HG02973 (cell line): ENCODE results near the gene SIK3.

Source experiments
- ATAC-seq: cut with Tn5 transposase; IDR thresholded peaks from one replicate; pipeline ENCODE4 v1.9.1; 2021; ENCODE audit warnings: moderate library complexity; ENCODE audit not compliant: unreplicated experiment

Gene SIK3

DNA sequence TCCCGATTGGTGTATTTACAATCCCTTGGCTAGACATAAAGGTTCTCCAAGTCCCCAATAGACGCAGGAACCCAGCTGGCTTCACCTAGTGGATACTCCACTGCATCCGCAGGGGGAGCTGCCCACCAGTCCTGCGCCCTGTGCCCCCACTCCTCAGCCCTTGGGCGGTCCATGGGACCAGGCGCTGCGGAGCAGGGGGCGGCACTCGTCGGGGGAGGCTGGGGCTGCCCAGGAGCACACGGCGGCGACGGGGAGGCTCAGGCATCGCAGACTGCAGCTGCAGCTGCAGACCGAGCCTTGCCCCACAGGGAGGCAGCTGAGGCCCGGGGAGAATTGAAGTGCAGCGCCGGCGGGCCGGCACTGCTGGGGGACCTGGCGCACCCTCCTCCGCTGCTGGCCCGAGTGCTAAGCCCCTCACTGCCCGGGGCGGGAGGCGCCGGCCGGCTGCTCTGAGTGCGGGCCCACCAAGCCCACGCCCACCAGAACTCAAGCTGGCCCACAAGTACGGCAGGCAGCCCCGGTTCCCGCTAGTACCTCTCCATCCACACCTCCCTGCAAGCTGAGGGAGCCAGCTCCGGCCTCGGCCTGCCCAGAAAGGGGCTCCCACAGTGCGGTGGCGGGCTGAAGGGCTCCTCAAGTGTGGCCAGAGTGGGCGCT, 12.2 kb upstream of the SIK3 start:
- no peak for ATAC-seq

DNA sequence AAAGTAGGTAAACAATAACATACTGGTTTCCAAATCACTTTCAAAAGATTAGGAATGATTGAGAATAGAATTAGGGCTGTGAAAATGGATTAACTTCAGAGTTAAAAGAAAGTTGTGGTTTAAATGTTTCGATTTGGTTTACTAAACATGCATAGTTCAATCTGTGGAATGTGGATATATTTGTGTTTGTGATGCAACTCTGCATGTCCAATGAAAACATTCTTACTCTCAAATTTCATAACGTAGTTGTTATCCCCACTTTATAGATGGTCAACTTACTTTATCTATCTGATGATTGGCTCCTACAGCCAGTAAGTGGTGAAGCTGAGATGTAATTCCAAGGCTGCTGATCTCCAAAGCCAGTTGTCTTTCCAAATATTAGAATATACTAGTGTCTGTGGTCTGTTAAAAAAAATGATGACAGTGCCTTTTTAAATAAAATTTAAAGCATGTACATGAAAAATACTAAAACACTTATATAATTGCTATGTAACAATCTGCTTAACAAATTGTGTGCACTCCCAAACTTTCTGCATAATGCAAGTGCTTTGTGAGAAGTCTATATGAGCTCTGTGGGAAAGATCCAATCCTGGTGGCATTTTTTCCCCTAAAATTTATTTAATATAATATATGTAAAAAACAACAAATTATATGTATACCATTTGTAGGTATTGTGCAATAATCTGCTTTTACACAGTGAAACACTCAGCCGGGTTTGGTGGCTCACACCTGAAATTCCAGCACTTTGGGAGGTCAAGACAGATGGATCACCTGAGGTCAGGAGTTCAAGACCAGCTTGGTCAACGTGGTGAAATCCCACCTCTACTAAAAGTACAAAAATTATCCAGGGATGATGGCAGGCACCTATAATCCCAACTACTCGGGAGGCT, 9.7 kb upstream of the SIK3 start:
- no peak for ATAC-seq

DNA sequence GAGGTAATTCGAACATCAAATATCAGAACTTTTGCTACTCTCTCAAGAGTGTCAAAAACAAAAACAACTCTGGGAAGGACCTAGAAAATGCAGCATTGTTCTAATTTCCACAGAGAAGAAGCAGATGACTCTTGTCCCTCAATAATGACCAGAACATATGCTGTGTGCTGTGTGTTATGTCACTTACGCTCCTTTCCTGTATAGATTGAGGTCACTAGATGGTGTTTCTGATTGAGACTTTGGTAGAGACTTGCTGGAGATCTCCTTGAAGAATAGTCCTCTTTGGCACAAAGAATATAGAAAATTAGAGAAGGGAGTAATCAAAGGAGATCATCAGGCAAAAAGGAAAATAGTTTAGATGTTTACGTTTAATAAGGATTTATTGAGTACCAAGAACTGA, 2.3 kb upstream of the SIK3 start:
- no peak for ATAC-seq

DNA sequence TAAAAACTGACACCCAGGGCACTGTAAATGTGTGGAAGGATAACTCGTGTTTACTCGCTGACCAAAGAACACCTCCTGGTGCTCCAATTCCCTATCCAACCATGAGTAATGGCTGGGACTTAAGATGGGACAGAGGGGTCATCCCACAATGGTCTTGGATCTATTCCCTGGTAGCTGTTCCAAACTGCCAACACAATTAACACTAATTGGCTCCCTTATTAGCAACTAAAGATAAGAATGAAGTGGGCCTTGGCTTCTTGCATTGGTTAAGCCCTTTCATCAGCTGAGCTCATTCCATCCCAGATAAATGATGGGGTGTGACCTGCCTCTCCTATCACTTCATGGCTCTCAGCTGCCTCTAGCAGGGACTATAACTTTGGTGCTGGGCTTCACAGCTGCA, 1.5 kb upstream of the SIK3 start:
- no peak for ATAC-seq

DNA sequence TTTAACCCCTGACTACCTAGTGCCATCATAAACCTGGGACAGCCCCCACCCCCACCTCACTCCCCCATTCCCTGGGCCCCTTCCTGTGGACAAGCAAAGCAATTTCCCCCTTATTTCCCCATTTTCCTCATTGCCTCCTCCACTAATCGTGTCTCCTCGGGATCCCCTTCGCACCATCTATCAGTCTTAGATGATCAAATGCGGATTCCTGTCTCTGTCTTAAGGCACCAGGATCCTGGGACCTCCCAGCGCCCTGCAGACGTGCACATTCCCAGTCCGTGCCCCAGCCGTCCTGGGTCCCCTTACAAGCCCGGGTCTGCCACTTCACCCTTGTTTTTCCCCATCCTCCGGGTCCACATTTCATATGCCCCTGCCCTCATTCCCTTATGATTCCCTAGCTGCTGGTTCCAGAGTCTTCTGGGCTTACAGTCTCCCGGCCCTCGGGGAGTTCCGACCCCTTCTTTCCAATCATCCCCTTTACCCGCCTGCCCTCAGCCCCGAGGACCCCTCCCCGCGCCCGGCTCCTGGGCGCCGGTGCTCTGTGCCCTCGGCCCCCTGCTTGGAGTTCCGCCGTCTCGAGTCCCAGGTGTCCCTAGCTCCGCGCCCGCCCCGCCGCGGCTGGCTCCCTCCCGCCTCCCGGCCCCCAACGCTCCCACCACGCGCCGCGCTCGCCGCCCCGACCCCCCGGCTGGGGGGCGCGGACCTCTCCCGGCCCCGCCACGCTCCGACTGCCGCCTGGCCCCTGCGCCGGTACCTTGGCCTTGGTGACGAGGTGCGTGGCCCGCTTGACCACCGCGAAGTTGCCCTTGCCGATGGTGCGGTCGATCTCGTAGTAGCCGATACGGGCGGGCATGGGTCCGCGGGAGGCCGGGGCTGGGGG, 599 bp downstream of the SIK3 start:
- ATAC-seq, result peak; percentile 8

DNA sequence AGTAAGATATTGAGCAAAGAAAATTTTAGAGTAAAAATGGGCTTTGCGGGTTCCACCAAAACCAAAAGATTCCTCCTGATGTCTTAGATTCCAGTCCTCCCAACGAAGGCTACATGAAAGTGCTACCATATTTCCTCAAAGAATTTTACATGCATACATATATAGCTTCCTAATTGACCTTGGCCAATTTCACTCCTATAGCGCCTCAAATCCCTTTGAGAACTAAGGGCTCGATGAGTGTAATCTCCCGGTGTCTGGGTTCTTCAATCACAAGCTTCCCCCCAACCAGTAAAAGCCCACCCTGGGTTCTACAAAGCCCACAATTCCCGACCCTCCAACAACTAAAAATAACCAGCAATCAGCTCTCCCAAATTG, 1.2 kb downstream of the SIK3 start:
- ATAC-seq, result no peak

DNA sequence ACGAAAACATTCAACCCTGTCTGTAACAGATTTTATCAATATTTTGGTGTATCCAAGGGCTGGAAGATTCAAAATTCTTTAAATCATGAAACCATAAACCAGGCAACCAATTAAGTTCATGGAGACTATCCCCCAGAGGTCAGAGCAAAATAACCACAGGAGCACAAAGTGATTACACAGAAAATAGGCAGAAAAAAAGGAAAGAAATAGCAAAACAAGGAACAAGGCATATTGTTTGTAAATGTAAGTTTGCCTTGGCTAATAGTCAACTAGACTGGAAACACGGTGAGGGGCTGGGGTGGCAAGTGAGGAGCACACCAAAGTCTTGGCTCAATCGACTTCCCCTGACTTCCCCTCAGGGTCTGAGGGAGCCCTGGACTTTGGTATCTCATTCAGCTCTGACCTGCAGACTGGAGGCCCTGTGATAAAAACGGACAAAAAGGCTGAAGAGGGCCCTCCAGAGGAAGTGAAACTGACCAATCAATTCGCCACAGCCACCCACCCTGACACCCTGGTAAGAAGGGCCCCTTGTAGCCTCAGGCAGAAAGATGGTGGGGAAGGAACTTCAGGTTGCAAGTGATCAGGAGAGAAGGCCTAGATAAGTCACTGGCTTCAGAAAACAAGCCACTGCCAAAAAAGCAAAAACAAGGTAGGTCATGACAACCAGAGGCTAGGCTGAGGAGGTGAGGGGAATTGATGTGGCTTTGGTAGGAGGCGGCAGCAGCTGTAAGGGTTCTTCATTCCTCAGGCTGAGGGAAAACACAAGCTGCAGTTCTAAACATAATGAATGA, 1.8 kb downstream of the SIK3 start:
- no peak for ATAC-seq

DNA sequence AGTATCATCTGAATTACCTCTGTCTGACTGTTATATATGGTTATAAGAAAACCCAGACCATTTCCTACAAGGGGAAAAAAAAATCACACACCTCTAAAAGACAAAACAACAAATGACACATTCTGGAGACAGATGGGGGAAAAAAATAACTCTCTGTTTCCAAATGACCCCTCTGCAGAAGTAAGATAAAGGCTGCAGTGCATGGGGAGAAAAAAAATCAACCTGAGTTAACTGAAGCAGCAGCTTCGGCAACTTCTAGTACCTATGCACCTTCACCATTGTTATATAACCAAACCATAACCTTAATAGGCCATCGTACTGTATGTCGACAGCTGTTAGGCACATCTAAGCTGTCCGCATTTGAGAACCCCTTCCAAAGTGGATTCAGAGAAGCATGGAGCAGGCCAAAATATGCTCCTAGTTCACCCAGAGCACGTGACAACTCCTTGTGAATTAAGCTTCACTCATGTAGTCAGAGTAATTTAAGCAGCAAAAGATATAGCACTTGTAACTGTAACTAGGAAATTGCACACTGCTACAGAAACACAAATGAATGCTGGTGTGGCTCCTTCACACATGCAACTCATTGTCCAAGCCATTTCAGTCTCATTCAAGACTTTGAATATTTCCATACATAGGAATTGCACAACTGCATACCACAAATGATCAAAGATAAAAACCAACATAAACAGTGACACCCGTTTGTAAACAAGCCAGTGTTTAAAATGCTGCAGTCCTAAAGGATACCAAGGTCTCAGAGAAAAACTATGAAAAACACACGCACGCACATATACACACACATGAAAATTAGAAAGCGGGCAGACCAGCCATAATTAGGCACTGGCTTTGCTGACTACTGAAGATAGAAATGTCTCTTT, 2.7 kb downstream of the SIK3 start:
- ATAC-seq, result no peak

DNA sequence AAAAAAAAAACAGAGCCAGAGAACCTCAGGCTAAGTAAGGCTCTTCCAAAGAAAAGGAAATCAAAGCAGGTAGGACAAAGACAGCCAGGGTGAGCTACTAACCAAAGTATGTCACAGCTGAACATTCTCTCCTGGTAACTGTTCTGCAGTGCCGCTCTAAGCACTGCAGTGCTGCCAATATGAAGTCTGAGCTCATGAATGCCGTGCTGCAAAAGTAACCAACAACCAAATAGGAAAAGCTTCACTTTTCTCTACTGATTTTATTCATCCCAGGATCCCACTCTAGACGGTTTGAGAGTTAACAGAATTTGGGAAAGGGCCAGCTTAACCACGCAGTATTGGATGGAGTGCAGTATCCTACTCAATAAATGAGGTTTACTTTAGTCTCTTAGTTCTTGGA, 3.5 kb downstream of the SIK3 start:
- no peak for ATAC-seq

DNA sequence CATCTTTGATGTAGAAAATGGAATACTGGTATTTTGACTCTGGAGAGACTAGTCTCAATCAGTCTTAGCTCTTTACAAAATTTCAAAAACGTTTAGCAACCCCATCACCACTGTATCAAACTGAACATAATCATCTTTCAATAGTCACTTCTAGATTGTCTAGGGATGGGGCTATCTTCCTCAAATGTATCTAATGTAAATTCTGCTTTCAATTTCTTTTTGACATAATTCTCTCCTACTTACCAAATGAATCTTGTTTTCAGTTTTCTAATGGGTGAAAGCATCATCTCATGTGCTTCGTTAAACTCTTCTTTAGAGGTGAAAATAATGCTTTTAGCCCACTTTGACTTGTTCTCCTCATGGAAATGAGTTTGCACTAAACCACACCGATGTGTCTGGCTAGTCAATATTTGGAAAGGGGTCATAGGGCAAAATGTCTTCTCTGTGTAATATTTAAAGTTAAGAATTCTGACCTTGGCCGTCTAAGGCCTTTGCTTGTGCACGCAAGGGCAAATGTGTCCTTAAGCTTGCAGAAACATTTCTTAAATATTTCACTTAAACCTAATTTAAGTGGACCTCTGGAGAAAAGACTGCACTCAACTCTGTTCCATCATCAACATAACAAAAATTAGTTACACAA, 5.2 kb downstream of the SIK3 start:
- ATAC-seq, result no peak

DNA sequence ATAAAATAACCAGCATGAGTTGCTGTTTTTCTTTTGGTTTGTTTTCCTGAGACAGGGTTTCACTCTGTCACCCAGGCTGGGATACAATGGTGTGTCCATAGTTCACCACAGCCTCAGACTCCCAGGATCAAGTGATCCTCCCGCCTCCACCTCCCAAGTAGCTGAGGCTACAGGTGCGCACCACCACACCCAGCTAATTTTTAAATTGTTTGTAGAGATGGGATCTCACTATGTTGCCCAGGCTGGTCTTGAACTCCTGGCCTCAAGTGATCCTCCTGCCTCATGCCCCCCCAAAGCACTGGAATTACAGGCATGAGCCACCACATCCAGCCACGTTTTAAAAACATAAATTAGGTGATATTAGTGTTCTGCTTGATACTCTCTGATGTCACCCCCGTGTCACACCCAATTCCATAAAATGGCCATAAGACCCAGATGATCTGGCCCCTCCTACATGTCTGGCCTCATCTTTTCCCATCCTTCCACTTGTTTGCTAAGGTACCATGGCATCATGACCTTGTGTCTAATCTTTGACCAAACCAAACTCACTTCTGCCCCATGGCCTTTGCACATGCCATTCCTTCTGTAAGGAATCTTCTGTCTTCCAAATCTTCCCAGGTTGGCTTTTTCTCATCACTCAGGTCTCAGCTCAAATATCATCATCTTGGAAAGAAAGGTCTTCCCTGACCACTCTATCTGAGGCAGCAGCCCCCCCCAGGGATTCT, 6.3 kb downstream of the SIK3 start:
- no peak for ATAC-seq

DNA sequence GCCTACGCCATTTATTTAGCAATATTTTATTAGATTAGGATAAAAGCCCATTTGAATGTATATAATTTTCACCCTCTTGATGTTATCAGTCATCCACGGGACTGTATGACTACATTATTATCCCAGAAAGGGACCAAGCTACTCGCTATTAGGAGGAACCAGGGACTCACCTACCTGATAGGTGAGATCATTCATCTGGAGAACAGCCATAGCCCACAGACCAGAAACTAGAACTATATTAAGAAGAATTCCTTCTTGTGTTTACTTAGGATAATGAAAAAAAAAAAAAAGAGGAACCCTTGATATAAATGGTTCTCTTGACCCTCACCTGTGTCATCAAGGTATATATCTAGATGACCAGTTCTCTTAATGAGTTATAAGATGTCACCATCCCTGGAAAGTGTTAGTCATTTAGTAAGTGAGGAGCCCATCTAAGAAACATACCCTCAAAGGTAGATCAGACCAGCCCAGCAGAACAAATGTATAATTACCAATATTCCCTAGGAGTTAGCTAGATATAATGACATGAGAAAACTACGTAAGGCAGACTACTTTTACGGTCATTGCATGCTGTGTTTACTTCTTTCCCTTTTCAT, 8.0 kb downstream of the SIK3 start:
- ATAC-seq, result no peak

DNA sequence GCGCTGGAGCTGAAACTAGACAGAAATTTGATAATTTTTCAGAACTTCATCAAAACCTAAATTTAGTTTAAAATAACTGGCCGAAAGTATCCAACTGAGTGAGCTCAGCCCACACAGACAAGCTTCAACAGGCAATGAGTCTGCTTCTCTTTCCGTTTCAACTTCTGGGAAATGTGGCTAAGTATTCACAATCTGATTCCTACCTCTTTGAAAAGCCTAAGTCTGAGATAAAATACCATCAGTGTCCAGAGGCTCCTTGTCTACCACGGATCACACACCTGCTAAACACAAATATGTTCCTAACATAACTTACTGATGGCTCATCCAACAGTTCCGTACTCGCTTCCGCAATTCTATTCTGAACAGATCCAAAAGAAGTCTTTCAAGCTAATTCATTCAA, 8.5 kb downstream of the SIK3 start:
- ATAC-seq, result no peak

DNA sequence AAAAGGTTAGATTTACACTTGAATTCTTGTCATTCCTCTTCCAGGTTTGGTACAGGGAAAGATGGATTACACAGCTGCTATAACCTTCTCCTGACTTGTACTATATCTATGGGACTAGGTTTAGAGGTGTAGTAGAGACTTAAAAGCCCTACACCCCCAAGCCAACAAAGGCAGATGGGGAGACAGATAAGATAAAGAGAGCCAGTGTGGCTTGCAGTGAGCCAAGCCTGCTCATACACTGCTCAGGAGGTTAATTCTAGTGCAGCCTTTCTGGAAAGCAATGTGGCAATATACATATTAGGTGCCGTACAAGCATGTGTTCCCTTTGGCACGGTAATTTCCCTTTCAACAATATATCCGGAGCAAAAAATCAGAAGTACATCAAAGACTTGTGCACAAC, 10.8 kb downstream of the SIK3 start:
- ATAC-seq, result no peak

DNA sequence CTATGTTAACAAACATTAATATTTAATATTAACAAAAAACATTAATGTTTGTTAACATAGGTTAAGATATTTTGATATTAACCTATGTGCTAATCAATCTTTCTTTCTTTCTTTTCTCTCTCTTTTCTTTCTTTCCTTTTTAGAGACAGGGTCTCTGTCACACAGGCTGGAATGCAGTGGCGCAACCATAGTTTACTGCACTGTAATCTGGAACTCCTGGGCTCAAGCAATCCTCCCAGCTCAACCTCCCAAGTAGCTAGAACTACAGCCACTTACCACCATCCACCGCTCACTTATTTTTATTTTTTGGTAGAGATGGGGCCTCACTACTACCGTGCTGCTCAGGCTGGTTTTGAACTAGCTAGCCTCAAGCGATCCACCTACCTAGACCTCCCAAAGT, 13.2 kb downstream of the SIK3 start:
- ATAC-seq, result no peak

DNA sequence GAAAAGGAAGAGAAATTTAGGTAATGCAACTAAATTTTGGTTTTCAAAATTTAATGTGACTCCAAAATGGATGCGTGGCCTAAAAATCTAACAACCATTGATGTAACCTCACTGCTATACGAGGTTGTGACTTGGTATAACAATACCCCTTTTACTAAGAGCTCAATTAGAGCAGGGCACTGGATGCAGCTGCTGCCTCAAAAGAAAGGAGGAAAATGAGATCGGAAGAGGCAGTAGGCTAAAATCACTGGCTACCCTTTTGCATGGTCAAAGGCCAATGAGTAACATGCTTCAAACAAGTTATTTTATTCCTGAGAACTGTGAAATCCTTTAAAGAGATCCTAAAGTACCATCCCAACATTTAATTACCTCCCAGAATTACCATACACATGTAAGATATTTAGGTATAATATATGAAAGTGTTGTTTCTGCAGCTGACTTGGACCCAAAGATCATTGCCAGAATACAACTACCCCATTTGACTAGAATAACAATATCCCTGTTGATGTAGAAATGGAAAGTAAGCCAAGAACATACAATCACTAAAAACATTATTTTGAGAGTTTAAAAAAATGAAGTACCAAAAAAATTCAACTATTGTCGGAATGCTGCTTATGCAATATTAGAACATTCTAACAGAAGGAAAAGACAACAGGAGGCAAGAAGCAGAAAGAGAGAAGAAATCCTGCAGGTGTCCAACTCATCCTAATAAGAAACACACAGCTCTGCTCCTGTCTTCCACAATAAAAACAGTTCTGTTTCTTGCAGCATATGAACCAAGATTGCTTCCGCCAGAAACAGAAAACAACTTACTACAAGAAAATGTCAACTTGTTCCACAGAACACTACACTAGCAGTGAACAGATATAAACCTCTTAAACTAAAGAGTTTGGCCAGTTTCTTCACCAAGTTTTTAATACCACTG, 15.0 kb downstream of the SIK3 start:
- ATAC-seq, result no peak

DNA sequence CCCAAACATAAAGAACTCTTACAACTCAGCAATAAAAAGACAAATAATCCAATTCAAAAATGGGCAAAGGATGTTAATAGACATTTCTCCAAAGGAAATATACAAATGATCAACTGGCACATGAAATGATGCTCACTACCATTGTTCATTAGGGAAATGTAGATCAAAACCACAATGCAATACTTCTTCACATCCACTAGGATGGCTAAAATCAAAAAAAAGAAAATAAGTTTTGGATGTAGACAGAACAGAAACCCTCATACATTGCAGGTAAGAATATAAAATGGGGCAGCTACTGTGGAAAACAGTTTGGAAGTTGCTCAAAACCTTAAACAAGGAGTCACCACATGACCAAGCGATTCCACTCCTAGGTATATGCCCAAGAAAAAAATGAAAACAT, 16.3 kb downstream of the SIK3 start:
- no peak for ATAC-seq
